Measurements from ENCODE around the gene ZXDC.

ZXDC gene

DNA sequence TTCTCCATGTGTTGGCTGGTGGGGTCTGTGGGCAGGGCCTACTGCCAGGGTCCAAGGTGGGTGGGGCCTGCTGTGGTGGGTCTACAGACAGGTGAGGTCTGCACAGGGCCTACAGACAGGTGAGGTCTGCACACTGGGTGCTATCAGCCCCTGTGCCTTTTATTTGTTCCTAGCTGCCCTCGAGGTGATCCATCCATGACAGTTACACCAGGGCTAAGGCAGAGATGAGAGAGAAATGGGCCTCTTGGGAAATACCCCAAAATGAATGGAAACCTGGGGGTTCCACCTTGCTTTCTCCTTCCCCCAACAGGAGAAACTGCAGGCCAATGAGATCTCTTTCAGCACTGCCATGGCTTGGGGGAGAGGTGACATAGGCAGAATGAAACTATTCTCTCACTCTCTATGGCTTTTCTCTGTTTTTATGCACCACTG, 44.6 kb downstream of the ZXDC start:
- intact Hi-C loops (cut with DNase I; ENCODE audit: low total_unique reads), result no loop called here
- Histone ChIP-seq H3K4me1 (no peaks in the 10 kb centered on the region), H3K9me3 (peaks cover 0 to 28% (median 11%) of the 10 kb centered on the region in 3 donors), H3K27me3 (no peaks in the 10 kb centered on the region), H3K27ac (no peak overlapping the region), H3K4me3 (no peak overlapping the region), H3K36me3 (peaks cover 17 to 44% (median 42%) of the 10 kb centered on the region in 3 donors)
- DNase-seq, result no peak
- TF ChIP-seq, protein P1, sequence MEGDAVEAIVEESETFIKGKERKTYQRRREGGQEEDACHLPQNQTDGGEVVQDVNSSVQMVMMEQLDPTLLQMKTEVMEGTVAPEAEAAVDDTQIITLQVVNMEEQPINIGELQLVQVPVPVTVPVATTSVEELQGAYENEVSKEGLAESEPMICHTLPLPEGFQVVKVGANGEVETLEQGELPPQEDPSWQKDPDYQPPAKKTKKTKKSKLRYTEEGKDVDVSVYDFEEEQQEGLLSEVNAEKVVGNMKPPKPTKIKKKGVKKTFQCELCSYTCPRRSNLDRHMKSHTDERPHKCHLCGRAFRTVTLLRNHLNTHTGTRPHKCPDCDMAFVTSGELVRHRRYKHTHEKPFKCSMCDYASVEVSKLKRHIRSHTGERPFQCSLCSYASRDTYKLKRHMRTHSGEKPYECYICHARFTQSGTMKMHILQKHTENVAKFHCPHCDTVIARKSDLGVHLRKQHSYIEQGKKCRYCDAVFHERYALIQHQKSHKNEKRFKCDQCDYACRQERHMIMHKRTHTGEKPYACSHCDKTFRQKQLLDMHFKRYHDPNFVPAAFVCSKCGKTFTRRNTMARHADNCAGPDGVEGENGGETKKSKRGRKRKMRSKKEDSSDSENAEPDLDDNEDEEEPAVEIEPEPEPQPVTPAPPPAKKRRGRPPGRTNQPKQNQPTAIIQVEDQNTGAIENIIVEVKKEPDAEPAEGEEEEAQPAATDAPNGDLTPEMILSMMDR (IDR thresholded peaks at IDR 0.05), result no peak

DNA sequence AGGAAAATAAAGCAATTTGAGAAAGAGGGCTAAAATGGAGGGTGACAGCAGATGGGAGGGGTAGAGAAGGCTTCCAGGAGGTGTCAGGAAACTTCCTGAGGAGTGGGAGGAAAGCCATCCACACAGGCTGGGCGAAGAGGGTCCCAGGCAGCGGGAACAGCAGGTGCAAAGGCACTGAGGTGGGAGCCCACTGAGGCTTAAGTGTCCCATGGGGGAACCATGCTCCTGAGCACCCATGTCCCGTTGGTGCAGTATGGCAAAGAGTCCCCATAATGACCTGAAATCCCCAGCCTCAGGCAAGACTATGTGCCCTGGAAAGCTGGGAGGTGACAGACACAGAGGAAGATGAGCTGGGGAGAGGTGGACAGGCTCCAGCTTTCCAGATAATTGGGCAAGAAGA, 50.9 kb downstream of the ZXDC start:
- Histone ChIP-seq H3K9me3 (peaks cover 0 to 28% (median 13%) of the 10 kb centered on the region in 3 donors), H3K4me1 (no peaks in the 10 kb centered on the region), H3K4me3 (no peak overlapping the region), H3K27me3 (peaks cover 0 to 8% of the 10 kb centered on the region in 2 donors), H3K36me3 (peaks cover 16 to 21% (median 18%) of the 10 kb centered on the region in 3 donors), H3K27ac (no peak overlapping the region)
- intact Hi-C loops (cut with DNase I; ENCODE audit: low total_unique reads), result no loop called here
- no peak for DNase-seq
- TF ChIP-seq, protein P1 (IDR thresholded peaks at IDR 0.05), result no peak

DNA sequence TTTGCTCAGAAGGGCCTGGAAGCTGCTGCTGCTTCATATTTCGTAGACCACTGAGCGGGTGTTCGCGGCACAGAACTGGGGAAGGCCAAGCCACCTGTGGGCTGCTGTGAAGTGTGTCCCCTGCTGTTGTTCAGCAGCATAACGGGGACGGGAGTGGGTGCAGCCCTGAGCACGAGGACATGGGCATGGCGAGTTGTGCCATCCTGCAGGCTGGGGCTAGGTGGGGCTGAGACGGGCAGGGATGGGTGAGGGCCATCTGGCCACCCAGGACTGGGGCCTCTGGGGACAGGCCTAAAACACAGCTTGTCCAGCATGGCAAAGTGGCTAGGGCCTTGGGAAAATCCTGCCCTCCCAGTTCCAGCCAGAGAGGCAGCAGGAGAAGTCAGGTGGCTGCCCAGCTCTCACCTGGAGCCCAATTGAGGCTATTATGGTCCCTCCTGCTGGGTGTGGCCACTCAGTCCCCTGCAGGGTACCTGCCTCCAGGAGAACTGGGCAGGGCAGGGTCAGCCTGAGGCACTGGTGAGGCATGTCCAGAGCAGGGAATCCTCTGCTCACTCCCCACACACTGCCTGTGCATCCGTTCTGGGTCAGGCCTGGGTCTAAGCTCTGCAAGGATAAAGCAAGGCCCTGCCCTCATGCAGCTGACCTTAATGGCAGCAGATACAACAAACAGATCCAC, 51.5 kb downstream of the ZXDC start:
- intact Hi-C loops (cut with DNase I; ENCODE audit: low total_unique reads), result no loop called here
- Histone ChIP-seq H3K27me3 (peaks cover 0 to 13% of the 10 kb centered on the region in 2 donors), H3K27ac (no peak overlapping the region), H3K4me1 (no peaks in the 10 kb centered on the region), H3K4me3 (no peak overlapping the region), H3K36me3 (peaks cover 16 to 21% (median 18%) of the 10 kb centered on the region in 3 donors), H3K9me3 (peaks cover 0 to 28% (median 13%) of the 10 kb centered on the region in 3 donors)
- DNase-seq, result peak in 1 of 2 donors; percentile 52
- TF ChIP-seq, protein P1 (IDR thresholded peaks at IDR 0.05), result no peak

DNA sequence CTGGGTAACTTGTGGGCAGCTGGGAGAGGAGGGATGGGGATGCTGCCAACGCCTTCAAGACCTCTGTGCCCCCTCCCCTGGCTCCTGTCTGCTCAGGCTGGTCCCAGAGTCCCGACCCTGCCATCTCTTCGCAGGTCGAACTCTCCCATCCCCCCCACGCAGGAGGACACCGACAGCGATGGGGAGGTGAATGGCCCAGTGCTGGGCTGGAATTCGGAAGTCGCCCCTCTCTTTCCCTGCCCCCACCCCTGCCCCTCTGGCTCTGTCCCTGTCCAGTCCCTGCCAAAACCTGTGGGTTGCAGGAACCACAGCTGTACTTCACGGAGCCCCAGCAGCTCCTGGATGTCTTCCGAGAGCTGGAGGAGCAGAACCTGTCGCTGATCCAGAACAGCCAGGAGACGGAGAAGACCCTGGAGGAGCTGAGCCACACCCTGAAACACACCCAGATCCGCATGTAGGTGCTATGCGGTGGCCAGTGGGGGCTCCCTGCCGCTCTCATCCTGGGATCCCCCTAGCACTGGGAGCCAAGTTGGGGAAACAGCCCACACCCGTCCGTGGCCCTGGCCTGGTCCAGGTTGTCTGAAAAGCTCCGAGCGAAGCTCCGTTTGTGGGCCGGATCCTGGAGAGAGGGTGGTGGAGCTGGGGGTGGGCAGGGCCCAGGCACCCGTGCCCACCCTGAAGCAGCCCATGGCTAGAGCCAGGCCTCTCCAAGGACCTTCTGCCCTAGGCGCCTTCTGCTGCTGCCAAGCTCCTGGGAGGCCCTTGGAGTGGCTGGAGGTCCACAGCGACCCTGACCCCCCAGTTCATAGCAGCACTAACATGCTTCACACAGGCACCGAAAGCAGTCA, 52.3 kb downstream of the ZXDC start:
- H3K36me3 ChIP-seq, result peaks cover 16 to 21% (median 18%) of the 10 kb centered on the region in 3 donors
- TF ChIP-seq, protein P1 (IDR thresholded peaks at IDR 0.05), result no peak
- intact Hi-C loops (cut with DNase I; ENCODE audit: low total_unique reads), result no loop called here
- H3K27ac ChIP-seq, result no peak overlapping the region
- peak in 1 of 2 donors; percentile 57 for DNase-seq
- H3K4me3 ChIP-seq, result no peak overlapping the region
- peaks cover 0 to 24% (median 13%) of the 10 kb centered on the region in 3 donors for H3K9me3 ChIP-seq
- no peaks in the 10 kb centered on the region for H3K4me1 ChIP-seq
- peaks cover 0 to 21% of the 10 kb centered on the region in 2 donors for H3K27me3 ChIP-seq

DNA sequence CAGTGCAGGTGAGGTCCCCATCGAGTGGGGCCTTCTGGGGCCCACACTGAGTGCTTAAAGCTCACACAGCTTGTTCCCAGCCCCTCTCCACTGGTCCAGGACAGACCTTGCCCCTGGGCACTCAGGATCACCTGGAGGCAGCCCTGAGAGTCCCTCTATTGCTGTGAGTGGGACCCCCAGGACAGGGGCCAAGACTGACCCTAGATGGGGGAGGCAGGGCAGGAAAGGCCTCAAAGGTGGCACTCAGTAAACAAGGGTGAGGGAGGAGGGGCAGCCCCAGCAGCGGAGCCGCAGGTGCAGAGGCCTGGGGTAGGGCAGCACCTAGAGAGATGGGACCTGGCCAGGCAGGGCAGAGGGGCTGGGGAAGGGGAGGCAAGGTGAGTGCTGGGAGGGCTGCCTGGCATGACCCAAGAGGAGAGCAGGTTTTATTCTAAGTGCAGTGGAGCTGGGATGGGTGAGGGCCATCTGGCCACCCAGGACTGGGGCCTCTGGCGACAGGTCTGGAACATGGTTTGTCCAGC, 53.1 kb downstream of the ZXDC start:
- Histone ChIP-seq H3K36me3 (peaks cover 12 to 21% (median 18%) of the 10 kb centered on the region in 3 donors), H3K27me3 (peaks cover 0 to 29% of the 10 kb centered on the region in 2 donors), H3K4me3 (no peak overlapping the region), H3K27ac (no peak overlapping the region), H3K9me3 (peaks cover 0 to 20% (median 13%) of the 10 kb centered on the region in 3 donors), H3K4me1 (no peaks in the 10 kb centered on the region)
- intact Hi-C loops (cut with DNase I; ENCODE audit: low total_unique reads), result no loop called here
- TF ChIP-seq, protein P1 (IDR thresholded peaks at IDR 0.05), result no peak
- DNase-seq, result peak in 1 of 2 donors; percentile 53
